ENCODE data around the gene NEFH. TPM values are rescaled to one million over a fixed set of nuclear protein-coding genes. Genes with fewer than 3 reads are reported as not detected.

Gene NEFH
- total RNA-seq, 1 donor from 2014 or later = 27.1 TPM

GRCh38 chr22:29503811-29504372, 23.9 kb downstream of the NEFH start:
- Mint-ChIP-seq H3K9me3 (ENCODE audit: unreplicated experiment) (no peaks in the 10 kb centered on the region), H3K27ac (ENCODE audit: unreplicated experiment) (peak overlapping the region; percentile 86), H3K27me3 (ENCODE audit: unreplicated experiment) (peaks cover 1% of the 10 kb centered on the region), H3K36me3 (ENCODE audit: unreplicated experiment) (peaks cover 4% of the 10 kb centered on the region), H3K4me3 (ENCODE audit: unreplicated experiment) (no peak overlapping the region), H3K4me1 (ENCODE audit: low read depth, unreplicated experiment) (peaks cover 10% of the 10 kb centered on the region)
- TF ChIP-seq, protein P1, sequence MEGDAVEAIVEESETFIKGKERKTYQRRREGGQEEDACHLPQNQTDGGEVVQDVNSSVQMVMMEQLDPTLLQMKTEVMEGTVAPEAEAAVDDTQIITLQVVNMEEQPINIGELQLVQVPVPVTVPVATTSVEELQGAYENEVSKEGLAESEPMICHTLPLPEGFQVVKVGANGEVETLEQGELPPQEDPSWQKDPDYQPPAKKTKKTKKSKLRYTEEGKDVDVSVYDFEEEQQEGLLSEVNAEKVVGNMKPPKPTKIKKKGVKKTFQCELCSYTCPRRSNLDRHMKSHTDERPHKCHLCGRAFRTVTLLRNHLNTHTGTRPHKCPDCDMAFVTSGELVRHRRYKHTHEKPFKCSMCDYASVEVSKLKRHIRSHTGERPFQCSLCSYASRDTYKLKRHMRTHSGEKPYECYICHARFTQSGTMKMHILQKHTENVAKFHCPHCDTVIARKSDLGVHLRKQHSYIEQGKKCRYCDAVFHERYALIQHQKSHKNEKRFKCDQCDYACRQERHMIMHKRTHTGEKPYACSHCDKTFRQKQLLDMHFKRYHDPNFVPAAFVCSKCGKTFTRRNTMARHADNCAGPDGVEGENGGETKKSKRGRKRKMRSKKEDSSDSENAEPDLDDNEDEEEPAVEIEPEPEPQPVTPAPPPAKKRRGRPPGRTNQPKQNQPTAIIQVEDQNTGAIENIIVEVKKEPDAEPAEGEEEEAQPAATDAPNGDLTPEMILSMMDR (IDR thresholded peaks at IDR 0.05; ENCODE audit: partially characterized antibody, unreplicated experiment) = no peak
- DNase-seq = no peak

GRCh38 chr22:29509298-29509697, 29.3 kb downstream of the NEFH start:
- Mint-ChIP-seq H3K27me3 (ENCODE audit: unreplicated experiment) (peaks cover 3% of the 10 kb centered on the region), H3K9me3 (ENCODE audit: unreplicated experiment) (no peaks in the 10 kb centered on the region), H3K4me3 (ENCODE audit: unreplicated experiment) (no peak overlapping the region), H3K27ac (ENCODE audit: unreplicated experiment) (no peak overlapping the region), H3K4me1 (ENCODE audit: low read depth, unreplicated experiment) (peaks cover 2% of the 10 kb centered on the region), H3K36me3 (ENCODE audit: unreplicated experiment) (peaks cover 4% of the 10 kb centered on the region)
- TF ChIP-seq, protein P1 (IDR thresholded peaks at IDR 0.05; ENCODE audit: partially characterized antibody, unreplicated experiment) = no peak
- DNase-seq = no peak

DNA sequence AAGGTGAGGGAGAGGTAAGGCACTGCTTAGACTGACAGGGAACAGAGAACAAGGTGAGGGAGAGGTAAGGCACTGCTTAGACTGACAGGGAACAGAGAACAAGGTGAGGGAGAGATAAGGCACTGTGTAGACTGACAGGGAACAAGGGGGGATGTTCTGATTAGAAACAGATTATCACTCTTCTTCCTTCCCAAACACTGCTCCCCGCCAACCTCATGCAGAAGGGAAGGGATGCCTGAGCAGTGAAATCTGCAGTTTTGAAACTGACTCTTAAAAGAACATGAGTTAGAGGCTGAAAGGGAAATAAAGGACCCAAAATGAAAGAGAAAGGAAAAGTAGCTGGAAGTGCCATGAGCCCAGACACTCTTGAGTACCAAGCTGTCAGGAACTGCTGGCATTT, 29.8 kb downstream of the NEFH start:
- Mint-ChIP-seq H3K36me3 (ENCODE audit: unreplicated experiment) (peaks cover 4% of the 10 kb centered on the region), H3K9me3 (ENCODE audit: unreplicated experiment) (no peaks in the 10 kb centered on the region), H3K4me1 (ENCODE audit: low read depth, unreplicated experiment) (peaks cover 2% of the 10 kb centered on the region), H3K27ac (ENCODE audit: unreplicated experiment) (no peak overlapping the region), H3K27me3 (ENCODE audit: unreplicated experiment) (peaks cover 3% of the 10 kb centered on the region), H3K4me3 (ENCODE audit: unreplicated experiment) (no peak overlapping the region)
- no peak for DNase-seq
- TF ChIP-seq, protein P1 (IDR thresholded peaks at IDR 0.05; ENCODE audit: partially characterized antibody, unreplicated experiment) = no peak

DNA sequence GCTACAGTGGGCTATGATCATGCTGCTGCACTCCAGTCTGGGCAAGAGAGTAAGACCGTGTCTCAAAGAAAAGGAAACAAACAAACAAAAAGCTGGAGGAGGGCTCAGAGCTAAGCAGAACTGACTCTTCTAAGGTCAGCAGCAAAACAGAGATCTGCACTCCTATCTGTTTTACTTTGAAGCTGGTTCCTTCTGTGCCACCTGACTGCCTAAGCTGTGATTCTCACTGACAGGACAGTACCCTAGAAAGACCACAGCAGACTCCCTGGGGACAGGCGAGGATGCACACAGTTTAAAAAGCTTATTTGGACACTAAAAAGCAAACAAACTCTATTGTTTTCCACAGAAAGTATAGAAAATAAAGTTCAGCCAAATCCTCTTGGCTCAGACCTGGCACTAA, 30.5 kb downstream of the NEFH start:
- Mint-ChIP-seq H3K4me3 (ENCODE audit: unreplicated experiment) (no peak overlapping the region), H3K9me3 (ENCODE audit: unreplicated experiment) (no peaks in the 10 kb centered on the region), H3K27me3 (ENCODE audit: unreplicated experiment) (peaks cover 3% of the 10 kb centered on the region), H3K36me3 (ENCODE audit: unreplicated experiment) (peaks cover 1% of the 10 kb centered on the region), H3K4me1 (ENCODE audit: low read depth, unreplicated experiment) (no peaks in the 10 kb centered on the region), H3K27ac (ENCODE audit: unreplicated experiment) (no peak overlapping the region)
- TF ChIP-seq, protein P1 (IDR thresholded peaks at IDR 0.05; ENCODE audit: partially characterized antibody, unreplicated experiment) = no peak
- no peak for DNase-seq

DNA sequence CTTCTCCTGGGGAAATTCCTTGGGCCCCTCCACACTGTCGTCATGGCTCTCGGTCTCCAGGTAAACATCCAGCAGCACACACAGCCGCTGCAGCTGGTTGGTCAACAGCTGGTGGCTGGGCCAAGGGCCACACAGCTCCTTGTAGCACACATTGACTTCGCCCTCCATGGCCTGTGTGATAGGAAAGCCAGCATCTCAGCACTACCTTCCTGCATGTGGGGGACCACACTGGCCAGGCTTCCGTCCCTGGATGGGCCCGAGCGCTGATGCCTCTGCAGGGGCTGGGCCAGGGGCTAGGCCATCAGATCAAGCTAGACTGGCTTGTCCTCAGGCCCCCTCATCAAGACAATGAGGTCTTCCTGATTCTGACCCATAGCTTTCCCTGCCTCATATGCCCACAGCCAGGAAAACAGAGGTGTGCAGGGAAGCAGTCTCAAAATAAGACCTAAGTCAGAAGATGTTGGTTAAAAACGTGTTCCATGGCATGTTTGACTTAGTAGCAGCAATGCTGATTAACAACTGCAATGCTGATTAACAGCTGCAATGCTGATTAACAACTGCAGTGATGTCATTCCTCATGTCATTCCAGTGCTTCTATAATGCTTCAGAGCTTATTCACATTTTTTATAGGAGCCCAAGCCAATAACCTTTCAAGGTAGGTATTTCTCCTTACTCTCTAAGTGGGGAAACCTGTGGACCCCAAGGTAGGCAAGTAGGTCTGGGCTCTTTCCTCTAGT, 31.3 kb downstream of the NEFH start:
- Mint-ChIP-seq H3K4me1 (ENCODE audit: low read depth, unreplicated experiment) (no peaks in the 10 kb centered on the region), H3K27ac (ENCODE audit: unreplicated experiment) (no peak overlapping the region), H3K9me3 (ENCODE audit: unreplicated experiment) (peaks cover 3% of the 10 kb centered on the region), H3K36me3 (ENCODE audit: unreplicated experiment) (no peaks in the 10 kb centered on the region), H3K4me3 (ENCODE audit: unreplicated experiment) (no peak overlapping the region), H3K27me3 (ENCODE audit: unreplicated experiment) (peaks cover 3% of the 10 kb centered on the region)
- DNase-seq = no peak
- TF ChIP-seq, protein P1 (IDR thresholded peaks at IDR 0.05; ENCODE audit: partially characterized antibody, unreplicated experiment) = no peak
